ENCODE measurements around the gene PEX11G. TPM values are rescaled to one million over a fixed set of nuclear protein-coding genes. Genes with fewer than 3 reads are reported as not detected.

PEX11G gene
- total and polyA plus RNA-seq, 2 experiments from 2014 or later: 6.2 to 10.6 TPM

- Histone ChIP-seq H3K79me2 (no peaks in the 10 kb centered on the region), H3K4me2 (no peak overlapping the region), H3K27ac (no peak overlapping the region), H3K36me3 (replicated peaks; ENCODE audit: insufficient read depth, low read depth) (no peaks in the 10 kb centered on the region), H3K4me3 (no peak overlapping the region), H3K27me3 (no peaks in the 10 kb centered on the region), H3K4me1 (ENCODE audit: insufficient read depth) (no peaks in the 10 kb centered on the region), H4K20me1 (ENCODE audit: insufficient read depth, poor library complexity, severe bottlenecking) (no peaks in the 10 kb centered on the region), H3K9me3 (ENCODE audit: low read depth) (no peaks in the 10 kb centered on the region), H3K9me2 (replicated peaks; ENCODE audit: insufficient read depth) (no peaks in the 10 kb centered on the region), H2AFZ (no peak overlapping the region)
- 98% methylated on average over 31 of the region's 33 CpGs for WGBS (ENCODE audit: low lambda C conversion rate, missing lambda C conversion rate)
- no peak for TF ChIP-seq CTCF (IDR thresholded peaks at IDR 0.05; ENCODE audit: poor library complexity)
- no peak for TF ChIP-seq EZH2 (IDR thresholded peaks at IDR 0.05; ENCODE audit: borderline replicate concordance)
- no peak for TF ChIP-seq EZH2phosphoT487 (IDR thresholded peaks at IDR 0.05; ENCODE audit: low read depth, severe bottlenecking, unreplicated experiment)
- DNase-seq (ENCODE audit: low spot score): no peak
These were observed 41.0 kb upstream of the PEX11G start for GRCh38 chr19:7529610-7530490.

GRCh38 chr19:7529246-7529600 is 40.4 kb upstream of the PEX11G start:
- DNase-seq (ENCODE audit: low spot score): no peak
- Histone ChIP-seq H3K9me3 (ENCODE audit: low read depth) (no peaks in the 10 kb centered on the region), H3K9me2 (replicated peaks; ENCODE audit: insufficient read depth) (no peaks in the 10 kb centered on the region), H3K27me3 (no peaks in the 10 kb centered on the region), H3K4me3 (no peak overlapping the region), H3K36me3 (replicated peaks; ENCODE audit: insufficient read depth, low read depth) (no peaks in the 10 kb centered on the region), H3K79me2 (peaks cover 2% of the 10 kb centered on the region), H3K4me2 (no peak overlapping the region), H4K20me1 (ENCODE audit: insufficient read depth, poor library complexity, severe bottlenecking) (no peaks in the 10 kb centered on the region), H3K4me1 (ENCODE audit: insufficient read depth) (no peaks in the 10 kb centered on the region), H3K27ac (no peak overlapping the region), H2AFZ (no peak overlapping the region)
- WGBS (ENCODE audit: low lambda C conversion rate, missing lambda C conversion rate): 85% methylated on average over 9 of the region's 15 CpGs
- TF ChIP-seq CTCF (IDR thresholded peaks at IDR 0.05; ENCODE audit: poor library complexity) (no peak), EZH2phosphoT487 (IDR thresholded peaks at IDR 0.05; ENCODE audit: low read depth, severe bottlenecking, unreplicated experiment) (no peak), EZH2 (IDR thresholded peaks at IDR 0.05; ENCODE audit: borderline replicate concordance) (no peak)

GRCh38 chr19:7528522-7529245 is 39.8 kb upstream of the PEX11G start:
- Histone ChIP-seq H3K36me3 (replicated peaks; ENCODE audit: insufficient read depth, low read depth) (no peaks in the 10 kb centered on the region), H3K79me2 (peaks cover 7% of the 10 kb centered on the region), H3K27ac (no peak overlapping the region), H3K9me3 (ENCODE audit: low read depth) (no peaks in the 10 kb centered on the region), H3K9me2 (replicated peaks; ENCODE audit: insufficient read depth) (no peaks in the 10 kb centered on the region), H3K27me3 (no peaks in the 10 kb centered on the region), H4K20me1 (ENCODE audit: insufficient read depth, poor library complexity, severe bottlenecking) (no peaks in the 10 kb centered on the region), H2AFZ (no peak overlapping the region), H3K4me3 (no peak overlapping the region), H3K4me2 (no peak overlapping the region), H3K4me1 (ENCODE audit: insufficient read depth) (peaks cover 2% of the 10 kb centered on the region)
- WGBS (ENCODE audit: low lambda C conversion rate, missing lambda C conversion rate): 95% methylated on average over 31 of the region's 32 CpGs
- DNase-seq (ENCODE audit: low spot score): no peak
- TF ChIP-seq CTCF (IDR thresholded peaks at IDR 0.05; ENCODE audit: poor library complexity) (no peak), EZH2phosphoT487 (IDR thresholded peaks at IDR 0.05; ENCODE audit: low read depth, severe bottlenecking, unreplicated experiment) (no peak), EZH2 (IDR thresholded peaks at IDR 0.05; ENCODE audit: borderline replicate concordance) (no peak)
